NCI-H446 (cell line): Measurements from ENCODE around the gene PTPRM.
"Not testable (repeated sequence)": the region's sequence is repeated elsewhere in the genome, so short reads cannot be mapped to it uniquely, and the experiment has no call there.

Experiments used
- DNase-seq, 2 experiments: peaks; one replicate each; lab custom pipeline; 2025; lab: John Stamatoyannopoulos, UW

The PTPRM gene

GRCh38 chr18:8427339-8427738 is 860.2 kb downstream of the PTPRM start:
- DNase-seq = no peak

GRCh38 chr18:8428951-8429350 is 861.8 kb downstream of the PTPRM start:
- DNase-seq = no peak

GRCh38 chr18:8431036-8431435 is 863.9 kb downstream of the PTPRM start:
- no peak for DNase-seq

- DNase-seq = no peak
These were observed 866.2 kb downstream of the PTPRM start for GRCh38 chr18:8433323-8433722.

- DNase-seq = no peak
These were observed 866.7 kb downstream of the PTPRM start for GRCh38 chr18:8433771-8434170.

- no peak for DNase-seq
These were observed 868.3 kb downstream of the PTPRM start for GRCh38 chr18:8435376-8435775.

- no peak for DNase-seq
These were observed 871.9 kb downstream of the PTPRM start for GRCh38 chr18:8439055-8439454.

- no peak for DNase-seq
These were observed 876.4 kb downstream of the PTPRM start for GRCh38 chr18:8443505-8443904.

- DNase-seq = not testable (repeated sequence)
These were observed 879.8 kb downstream of the PTPRM start for GRCh38 chr18:8446936-8447335.

- no peak for DNase-seq
These were observed 881.0 kb downstream of the PTPRM start for GRCh38 chr18:8448130-8448529.

GRCh38 chr18:8450013-8450412 is 882.9 kb downstream of the PTPRM start:
- DNase-seq = peak in 1 of 2 experiments; percentile 27

- no peak for DNase-seq
These were observed 884.0 kb downstream of the PTPRM start for GRCh38 chr18:8450898-8451665.

- DNase-seq = no peak
These were observed 886.4 kb downstream of the PTPRM start for GRCh38 chr18:8453528-8453927.

- no peak for DNase-seq
These were observed 887.0 kb downstream of the PTPRM start for GRCh38 chr18:8454136-8454535.

- no peak for DNase-seq
These were observed 888.8 kb downstream of the PTPRM start for GRCh38 chr18:8455661-8456614.
